ENCODE data around the gene TMPO.
A peak's percentile ranks its signal among the peaks of the same experiment; 100 is the strongest.
"Not testable (repeated sequence)": the region's sequence is repeated elsewhere in the genome, so short reads cannot be mapped to it uniquely, and the experiment has no call there.

The TMPO gene, protein sequence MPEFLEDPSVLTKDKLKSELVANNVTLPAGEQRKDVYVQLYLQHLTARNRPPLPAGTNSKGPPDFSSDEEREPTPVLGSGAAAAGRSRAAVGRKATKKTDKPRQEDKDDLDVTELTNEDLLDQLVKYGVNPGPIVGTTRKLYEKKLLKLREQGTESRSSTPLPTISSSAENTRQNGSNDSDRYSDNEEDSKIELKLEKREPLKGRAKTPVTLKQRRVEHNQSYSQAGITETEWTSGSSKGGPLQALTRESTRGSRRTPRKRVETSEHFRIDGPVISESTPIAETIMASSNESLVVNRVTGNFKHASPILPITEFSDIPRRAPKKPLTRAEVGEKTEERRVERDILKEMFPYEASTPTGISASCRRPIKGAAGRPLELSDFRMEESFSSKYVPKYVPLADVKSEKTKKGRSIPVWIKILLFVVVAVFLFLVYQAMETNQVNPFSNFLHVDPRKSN

DNA sequence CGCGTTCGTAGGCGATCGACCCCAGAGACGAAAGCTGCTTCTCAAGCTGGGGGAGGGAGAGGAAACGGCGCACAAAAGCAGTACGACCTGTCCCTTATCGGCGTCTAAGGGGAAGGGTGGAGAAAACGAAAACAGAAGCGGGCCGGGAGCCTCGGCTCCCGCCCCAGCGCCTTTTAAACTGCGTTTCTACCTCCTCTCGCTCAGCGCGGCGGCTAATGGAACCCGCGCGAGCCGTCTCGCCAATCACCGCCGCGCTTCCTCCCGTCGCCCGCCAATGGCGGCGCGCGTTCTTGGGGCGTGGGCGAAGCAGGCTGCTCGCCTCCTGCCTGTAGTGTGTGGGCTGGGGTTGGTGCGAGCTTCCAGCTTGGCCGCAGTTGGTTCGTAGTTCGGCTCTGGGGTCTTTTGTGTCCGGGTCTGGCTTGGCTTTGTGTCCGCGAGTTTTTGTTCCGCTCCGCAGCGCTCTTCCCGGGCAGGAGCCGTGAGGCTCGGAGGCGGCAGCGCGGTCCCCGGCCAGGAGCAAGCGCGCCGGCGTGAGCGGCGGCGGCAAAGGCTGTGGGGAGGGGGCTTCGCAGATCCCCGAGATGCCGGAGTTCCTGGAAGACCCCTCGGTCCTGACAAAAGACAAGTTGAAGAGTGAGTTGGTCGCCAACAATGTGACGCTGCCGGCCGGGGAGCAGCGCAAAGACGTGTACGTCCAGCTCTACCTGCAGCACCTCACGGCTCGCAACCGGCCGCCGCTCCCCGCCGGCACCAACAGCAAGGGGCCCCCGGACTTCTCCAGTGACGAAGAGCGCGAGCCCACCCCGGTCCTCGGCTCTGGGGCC is at the start of gene TMPO:
TSS of gene TMPO (plus strand) at position 304 of the 824 bp plus-strand sequence. CDS start at position 582, 278 bp downstream.
- DNase-seq (ENCODE audit: low spot score): peak; percentile 92

DNA sequence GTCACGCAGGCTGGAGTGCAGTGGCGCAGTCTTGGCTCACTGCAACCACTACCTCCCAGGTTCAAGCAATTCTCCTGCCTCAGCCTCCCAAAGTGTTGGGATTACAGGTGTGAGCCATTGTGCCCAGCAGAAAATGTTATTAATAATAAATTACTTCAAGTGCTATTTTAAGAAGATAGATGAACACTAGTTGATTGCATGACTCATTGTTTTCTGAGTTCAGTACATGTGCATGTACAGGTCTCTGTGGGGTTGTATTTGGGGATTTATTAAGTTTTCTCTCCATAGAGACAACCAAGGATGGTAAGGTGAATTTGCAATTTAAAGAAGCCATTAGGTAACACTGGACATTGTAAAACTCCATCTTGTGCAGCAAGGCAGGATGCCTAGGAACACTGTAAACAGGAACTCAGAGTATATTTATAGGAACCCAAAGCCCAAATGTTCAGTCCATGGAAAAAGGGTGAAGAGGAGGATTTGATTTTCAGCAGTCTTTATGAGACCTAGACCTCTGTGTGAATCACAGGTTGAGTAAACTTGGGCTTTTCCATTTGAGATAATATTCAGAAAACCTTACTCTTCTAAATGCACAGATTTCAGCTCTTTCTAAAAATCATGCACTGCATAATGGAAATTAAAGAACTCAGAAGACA is 49.3 kb upstream of the TMPO start:
- no peak for DNase-seq (ENCODE audit: low spot score)

DNA sequence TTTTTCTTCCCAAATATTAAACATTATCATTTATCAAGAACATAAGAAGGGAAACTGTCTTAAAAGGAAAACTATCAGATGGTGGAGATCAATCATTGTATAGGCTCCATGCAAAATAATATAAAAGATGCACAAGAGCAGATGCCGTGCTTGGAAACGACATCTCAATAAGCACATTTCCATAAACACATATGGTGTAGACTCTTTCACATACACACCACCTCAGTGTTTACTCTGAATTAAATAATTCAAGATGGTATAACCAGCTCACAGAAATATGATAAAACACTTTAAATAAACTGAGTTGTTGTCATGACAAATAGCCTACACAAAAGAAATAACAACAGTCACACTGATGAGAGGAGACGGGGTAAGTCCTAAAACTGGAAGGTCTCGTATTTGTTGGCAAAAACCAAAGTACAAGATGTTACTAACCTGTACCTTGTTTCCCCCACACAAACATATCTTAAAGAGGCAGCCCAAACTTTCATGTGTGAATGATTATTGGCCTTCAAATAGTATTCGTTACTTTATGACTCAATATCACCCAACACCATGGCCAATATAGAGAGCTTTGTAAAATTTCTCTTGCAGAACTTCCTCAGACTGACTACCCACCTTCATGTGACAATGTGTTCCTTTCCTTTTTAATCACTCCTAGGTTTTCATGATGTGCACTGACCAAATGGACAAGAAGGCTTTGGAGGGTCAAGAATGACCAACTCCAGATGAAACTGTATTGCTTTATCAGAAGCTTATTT is 48.6 kb upstream of the TMPO start:
- no peak for DNase-seq (ENCODE audit: low spot score)

DNA sequence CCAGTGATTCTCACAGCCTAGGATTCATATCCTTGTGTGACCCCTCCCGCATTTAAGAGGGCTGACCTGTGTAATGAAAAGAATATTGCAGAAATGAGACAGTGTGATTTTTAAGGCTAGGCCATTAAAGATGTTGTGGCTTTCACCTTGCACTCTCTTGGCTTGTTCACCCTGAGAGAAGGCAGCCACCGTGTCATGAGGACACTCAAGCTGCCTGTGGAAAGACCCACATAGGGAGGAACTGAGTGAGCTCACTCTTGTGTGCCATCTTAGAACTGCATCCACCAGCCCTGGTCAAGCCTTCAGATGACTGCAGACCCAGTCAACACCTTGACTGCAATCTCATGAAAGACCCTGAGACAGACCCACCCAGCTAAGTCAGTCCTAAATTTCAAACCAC is 46.3 kb upstream of the TMPO start:
- DNase-seq (ENCODE audit: low spot score): no peak

DNA sequence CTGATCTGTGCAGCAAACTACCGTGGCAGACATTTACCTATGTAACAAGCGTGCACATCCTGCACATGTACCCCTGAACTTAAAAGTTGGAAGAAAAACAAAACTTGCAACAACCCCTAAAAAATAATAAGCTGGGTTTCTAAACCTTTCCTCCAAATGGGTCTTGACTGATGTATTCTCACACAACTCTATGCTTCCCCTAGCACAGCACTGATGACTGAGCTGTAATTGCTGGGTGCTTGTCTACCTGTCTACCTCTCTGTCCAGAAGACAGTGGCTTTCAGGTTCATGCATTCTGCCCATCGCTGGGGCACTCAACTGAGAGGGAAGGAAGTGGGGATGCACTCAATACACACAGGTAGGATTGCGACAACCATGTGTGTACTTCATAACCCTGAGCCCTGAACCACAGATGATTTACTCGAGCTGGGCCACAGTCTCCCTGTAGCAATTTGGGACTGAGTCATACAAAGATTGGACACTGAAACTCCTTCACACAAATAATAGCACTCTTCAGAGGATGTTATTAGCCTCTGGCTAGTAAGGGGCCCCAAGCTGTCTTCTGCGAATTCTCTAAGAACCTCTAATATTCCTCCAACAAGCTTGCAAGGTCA is 44.8 kb upstream of the TMPO start:
- no peak for DNase-seq (ENCODE audit: low spot score)

DNA sequence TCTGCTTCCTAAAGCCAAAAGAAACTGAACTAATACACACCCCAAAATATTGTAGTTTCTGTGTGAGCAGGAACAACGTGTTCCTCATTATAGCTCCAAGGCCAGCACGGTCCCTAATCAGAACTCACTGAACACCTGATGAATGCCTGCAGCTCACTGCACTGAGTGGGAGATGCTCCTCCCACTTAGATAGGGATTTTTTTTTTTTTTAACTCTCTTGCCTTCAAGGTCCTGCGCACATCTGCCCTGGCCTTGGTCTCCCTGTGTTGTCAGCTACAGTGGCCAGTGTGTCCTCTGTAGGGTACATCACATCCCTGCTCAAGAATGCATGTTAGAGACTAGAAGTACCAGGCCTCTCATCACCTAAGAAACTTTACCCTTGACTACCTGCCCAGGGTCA is 44.3 kb upstream of the TMPO start:
- DNase-seq (ENCODE audit: low spot score): no peak

DNA sequence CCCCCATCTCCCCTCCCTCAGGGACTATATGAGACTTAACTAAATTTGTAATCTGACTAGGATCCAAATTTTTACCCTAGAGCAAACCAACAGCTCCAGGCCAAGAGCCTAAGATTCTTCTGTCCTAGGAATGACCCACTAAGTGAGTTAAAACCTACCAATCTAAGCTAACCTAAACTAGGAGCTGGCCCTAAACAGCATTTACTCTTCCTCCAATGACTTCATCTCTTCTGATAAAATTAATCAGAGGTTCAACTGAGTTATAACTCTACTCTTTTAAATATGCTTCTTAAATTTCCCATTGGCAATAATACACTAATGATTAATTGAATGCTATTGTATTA is 39.9 kb upstream of the TMPO start:
- DNase-seq (ENCODE audit: low spot score): no peak

DNA sequence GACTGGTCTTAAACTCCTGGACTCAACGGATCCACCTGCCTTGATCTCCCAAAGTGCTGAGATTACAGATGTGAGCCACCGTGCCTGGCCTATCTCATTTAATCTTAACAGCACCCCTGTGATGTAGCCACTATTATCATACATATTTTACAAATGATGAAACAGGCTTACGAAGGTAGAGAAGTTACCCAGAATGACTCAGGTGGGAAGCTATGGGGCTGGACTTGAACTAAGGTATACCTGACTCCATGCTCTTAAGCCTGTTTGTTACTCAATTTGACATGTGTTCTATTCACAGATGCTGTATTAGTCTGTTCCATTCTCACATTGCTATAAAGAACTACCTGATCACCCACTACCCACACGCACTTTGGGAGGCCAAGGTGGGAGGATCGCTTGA is 36.8 kb upstream of the TMPO start:
- no peak for DNase-seq (ENCODE audit: low spot score)

DNA sequence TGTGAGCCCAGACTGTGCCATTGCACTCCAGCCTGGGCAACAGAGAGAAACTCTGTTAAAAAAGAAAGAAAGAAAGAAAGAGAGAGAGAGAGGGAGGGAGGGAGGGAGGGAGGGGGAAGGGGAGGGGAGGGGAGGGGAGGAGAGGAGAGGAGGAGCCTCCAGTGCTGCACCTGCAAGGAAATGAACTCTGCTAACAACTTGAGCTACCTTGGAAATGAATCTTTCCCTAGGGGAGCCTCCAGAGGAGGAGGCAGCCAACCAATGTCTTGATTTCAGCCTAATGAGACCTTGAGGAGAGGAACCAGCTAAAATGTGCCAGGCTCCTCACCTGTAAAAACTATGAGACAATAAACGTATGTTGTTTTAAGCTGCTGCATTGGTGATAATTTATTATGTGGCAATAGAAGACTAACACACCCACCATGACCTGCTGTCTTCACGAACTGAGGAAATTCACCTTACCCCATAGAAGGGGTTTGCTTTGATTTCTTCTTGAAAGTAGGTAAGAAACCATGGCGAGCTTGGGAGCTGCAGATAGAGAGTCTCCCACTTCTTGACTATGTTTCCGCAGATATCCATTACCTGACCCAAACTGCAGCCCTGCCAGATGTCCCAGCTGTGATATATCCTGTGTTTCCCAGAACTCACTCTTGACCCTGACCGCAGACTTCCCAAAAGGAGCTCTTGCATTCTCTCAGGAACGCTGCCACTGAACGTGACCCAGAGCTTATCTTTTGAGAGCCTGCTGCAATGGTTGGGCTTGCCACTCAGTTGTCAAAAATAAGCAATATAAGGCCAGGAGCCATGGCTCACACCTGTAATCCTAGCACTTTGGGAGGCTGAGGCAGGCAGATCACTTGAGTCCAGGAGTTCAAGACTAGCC is 31.5 kb upstream of the TMPO start:
- no peak for DNase-seq (ENCODE audit: low spot score)

DNA sequence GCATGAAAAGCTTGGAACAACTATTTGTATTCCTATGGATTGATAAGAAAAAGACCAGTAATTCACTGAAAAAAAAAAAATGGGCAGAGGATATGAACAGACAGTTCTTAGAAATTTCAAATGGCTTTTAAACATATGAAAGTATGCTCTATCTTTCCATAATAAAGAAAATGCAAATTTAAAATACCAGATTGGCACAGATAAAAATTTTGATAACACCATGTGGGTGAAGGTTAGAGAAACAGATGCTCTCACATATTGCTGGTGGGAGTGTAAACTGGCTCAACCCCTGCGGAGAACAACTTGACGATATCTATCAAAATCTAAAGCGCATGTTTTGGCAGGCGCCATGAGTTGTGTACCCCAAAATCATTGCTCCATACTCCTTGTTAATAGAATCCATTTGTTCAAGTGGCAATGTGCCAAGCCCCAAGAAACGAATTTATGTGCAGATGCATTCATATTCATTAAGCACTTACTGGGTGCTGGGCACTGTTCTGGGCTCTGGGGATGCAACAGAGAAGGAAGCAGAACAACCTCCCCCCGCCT is 29.5 kb upstream of the TMPO start:
- DNase-seq (ENCODE audit: low spot score): peak; percentile 67

DNA sequence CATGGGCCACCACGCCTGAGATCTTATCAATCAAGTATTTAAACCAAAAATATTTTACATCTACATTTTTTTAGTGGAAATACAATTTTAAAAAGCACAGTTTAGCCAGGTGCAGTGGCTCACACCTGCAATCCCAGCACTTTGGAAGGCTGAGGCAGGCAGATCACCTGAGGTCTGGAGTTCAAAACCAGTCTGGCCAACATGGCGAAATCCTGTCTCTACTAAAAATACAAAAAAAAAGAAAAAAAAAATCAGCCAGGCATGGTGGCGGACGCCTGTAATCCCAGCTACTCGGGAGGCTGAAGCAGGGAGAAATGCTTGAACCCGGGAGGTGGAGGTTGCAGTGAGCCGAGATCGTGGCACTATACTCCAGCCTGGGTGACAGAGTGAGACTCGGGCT is 27.0 kb upstream of the TMPO start:
- DNase-seq (ENCODE audit: low spot score): not testable (repeated sequence)

DNA sequence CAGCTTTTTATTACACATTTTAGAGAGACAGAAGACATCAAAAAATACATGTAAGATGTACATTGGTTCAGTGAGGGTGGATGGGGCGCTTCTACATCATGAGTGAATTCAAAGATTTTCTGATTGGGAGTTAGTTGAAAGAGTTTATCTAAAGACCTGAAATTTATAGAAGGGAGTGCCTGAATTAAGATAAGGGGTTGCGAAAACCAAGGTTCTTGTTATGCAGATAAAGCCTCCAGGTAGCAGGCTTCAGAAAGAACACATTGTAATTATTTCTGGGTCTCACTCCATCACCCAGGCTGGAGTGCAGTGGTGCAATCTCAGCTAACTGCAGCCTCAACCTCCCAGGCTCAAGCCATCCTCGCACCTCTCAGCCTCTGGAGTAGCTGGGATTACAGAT is 26.2 kb upstream of the TMPO start:
- no peak for DNase-seq (ENCODE audit: low spot score)

DNA sequence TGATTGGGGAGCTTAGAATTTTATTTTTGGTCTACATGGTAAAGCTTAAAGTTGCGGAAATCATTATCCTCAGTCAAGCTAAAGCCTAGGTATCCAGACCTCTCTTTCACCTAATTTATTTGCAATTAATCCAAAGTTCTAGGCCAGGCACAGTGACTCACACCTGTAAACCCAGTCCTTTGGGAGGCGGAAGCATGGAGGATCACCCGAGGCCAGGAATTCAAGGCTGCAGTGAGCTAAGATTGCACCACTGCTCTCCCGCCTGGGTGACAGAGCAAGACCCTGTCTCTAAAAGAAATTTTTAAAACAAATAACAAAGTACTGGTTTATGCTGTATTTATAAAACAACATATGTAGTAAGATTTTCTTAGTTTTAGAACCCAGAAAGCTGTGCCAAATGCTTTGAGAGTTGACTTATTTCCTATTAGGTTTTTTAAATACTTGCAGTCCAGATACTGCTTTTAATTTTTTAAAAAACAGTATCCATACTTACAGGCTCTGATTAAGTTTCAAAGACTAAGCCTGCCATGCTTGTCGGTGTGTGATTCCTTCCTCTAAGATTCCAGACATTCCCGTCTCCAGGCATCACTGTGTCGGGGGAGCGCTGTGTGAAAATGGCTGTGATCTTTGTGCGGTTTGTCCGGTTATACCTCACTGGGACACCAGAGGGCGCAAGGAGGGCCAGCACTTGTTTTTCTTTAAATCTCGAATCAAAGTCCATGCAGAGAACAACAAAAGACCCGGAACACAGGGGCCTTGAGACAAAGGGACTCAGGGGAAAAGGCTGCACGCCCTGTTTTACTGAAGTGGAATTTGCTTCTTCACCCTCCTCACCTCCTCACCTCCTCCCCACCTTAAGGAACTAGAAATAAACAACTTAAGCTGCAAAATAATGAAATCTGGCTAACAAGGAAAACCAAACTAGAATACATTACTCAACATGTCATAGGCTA is 24.6 kb upstream of the TMPO start:
- peak; percentile 92 for DNase-seq (ENCODE audit: low spot score)

DNA sequence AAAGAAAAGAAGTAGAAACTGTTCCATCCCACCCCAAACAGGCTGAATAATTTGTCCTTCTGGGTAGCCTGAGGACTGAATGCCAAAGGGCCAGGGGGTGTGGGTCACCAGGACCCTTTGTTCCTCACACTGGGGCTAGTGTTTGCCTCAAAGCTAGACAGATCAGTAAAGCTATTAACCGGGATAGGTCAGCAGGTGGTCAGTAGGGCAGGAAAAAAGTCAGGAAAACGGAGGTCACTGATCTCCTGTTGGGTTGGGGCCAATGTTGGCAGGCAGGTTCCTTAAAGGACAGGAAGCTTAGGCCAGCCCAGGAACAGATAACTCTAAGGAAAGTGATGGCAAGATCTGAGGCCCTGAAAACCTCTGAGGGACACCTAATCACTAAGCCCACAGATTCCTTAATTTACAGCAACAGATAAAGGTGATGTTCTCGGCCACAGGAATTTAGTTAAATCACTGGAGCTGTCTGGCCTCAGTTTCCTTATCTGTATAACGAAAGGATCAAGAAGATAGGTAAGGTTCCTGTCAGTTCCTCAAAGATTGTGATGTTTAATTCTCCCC is 22.7 kb upstream of the TMPO start:
- no peak for DNase-seq (ENCODE audit: low spot score)

DNA sequence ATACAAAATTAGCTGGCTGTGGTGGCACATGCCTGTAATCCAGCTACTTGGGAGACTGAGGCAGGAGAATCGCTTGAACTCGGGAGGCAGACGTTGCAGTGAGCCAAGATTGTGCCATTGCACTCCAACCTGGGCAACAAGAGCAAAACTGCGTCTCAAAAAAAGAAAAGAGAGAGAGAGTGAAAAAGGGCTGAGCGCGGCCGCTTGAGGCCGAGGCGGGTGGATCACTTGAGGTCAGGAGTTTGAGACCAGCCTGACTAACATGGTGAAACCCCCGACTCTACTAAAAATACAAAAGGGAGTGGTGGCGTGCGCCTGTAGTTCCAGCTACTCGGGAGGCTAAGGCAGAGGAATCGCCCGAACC is 14.1 kb upstream of the TMPO start:
- DNase-seq (ENCODE audit: low spot score): not testable (repeated sequence)

DNA sequence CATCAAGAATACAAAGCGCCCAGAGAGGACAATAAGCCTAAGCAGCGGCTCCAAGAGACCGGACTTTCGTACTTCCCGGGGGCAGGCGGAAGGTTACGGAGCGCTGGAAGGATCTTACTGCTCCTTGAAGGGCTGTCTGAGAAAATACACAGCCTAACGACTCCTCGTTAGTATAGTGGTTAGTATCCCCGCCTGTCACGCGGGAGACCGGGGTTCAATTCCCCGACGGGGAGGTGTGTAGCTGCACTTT is 12.1 kb upstream of the TMPO start:
- DNase-seq (ENCODE audit: low spot score): peak; percentile 94

DNA sequence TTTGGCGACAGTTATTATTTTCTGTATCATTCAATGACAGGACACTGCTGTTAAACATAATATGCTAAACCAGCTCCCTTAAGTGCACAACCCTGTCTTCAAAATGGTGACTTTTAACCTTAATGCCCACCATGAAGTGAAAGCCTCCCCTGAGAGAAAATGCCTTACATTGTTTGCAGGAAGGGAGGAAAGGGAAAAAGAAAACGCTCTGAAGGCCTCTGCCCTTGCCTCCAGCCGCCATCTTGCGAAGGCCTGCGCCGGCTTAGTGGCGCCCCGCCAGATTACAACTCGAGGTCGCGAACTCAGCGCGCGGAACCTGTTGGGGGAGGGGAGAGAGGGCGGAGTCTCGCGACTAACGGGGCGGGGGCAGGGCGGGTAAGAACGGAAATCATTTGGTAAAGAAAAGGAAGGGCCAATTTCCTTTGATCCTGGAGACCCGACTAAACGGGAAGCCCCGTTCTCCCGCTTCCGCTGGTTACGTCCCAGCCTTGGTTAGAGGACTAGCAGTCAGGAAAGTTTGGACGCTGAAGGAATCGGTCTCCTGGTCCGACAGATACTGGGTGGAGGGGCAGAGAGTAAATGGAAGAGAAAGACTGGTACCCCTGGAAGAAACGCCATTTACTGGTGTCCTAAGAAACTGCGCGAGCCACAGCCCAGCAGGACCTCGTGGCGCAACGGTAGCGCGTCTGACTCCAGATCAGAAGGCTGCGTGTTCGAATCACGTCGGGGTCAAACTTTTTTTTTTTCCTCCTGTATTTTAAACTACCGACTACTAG is 11.6 kb upstream of the TMPO start:
- DNase-seq (ENCODE audit: low spot score): peak; percentile 90

DNA sequence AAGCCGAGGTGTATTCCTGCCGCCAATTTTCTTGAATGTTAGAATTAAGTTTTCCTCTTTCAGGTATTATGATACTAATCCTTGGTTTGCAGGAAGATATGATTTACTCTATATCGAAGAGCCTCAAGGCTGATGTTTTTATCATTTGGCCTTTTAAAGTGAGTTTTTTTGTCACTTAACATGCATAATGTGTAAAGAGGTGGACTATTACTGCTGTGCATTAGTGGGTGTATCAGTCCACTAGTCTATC is 11.1 kb upstream of the TMPO start:
- DNase-seq (ENCODE audit: low spot score): no peak

DNA sequence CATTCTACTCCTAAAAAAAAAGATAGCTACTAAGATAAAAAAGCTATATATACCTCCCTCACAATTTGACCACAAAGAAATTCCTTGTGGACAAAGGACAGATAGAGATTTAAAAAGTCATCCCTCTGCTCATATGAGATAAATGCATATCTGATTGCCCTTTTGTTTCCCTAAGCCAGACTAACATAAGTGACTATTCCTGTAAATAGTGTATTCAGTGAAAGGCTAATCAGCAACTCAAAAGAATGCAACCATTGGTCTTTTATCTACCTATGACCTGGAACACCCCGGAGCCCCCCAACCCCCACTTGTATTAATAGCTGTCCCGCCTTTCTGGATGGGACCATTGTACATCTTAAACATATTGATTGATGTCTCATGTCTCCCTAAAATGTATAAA is 6.3 kb upstream of the TMPO start:
- DNase-seq (ENCODE audit: low spot score): no peak

Measured in Ammon's horn (tissue), 1 donor.